Glomerular visceral epithelial cell (primary cell): Measurements from ENCODE around the gene CSTB.
"Not testable (repeated sequence)": the region's sequence is repeated elsewhere in the genome, so short reads cannot be mapped to it uniquely, and the experiment has no call there.

Experiments
- DNase-seq: peaks from one replicate; pipeline ENCODE4 v3.0.0-alpha.2; 2016; ENCODE audit errors: extremely low spot score

Gene CSTB

GRCh38 chr21:43775795-43776430, at the start of gene CSTB:
Gene CSTB, minus strand, starts transcription at chr21:43776308. Its CDS starts 39 bp downstream, at chr21:43776269.
- no peak for DNase-seq

GRCh38 chr21:43825242-43825935, 49.3 kb upstream of the CSTB start:
- DNase-seq, result no peak

- peak; percentile 20 for DNase-seq
Measured at GRCh38 chr21:43824333-43825241, 48.5 kb upstream of the CSTB start.

- not testable (repeated sequence) for DNase-seq
Measured at GRCh38 chr21:43822741-43823140, 46.6 kb upstream of the CSTB start.

GRCh38 chr21:43822166-43822565, 46.1 kb upstream of the CSTB start:
- not testable (repeated sequence) for DNase-seq

GRCh38 chr21:43820466-43820865, 44.4 kb upstream of the CSTB start:
- no peak for DNase-seq

GRCh38 chr21:43819511-43820405, 43.6 kb upstream of the CSTB start:
- no peak for DNase-seq

- DNase-seq, result no peak
Measured at GRCh38 chr21:43818685-43819084, 42.6 kb upstream of the CSTB start.

- DNase-seq, result no peak
Measured at GRCh38 chr21:43817157-43818086, 41.3 kb upstream of the CSTB start.

GRCh38 chr21:43816611-43817071, 40.5 kb upstream of the CSTB start:
- no peak for DNase-seq

GRCh38 chr21:43815991-43816390, 39.9 kb upstream of the CSTB start:
- DNase-seq, result no peak

GRCh38 chr21:43815107-43815613, 39.1 kb upstream of the CSTB start:
- DNase-seq, result no peak

- DNase-seq, result no peak
Measured at GRCh38 chr21:43814215-43815106, 38.4 kb upstream of the CSTB start.

GRCh38 chr21:43813656-43813980, 37.5 kb upstream of the CSTB start:
- no peak for DNase-seq

GRCh38 chr21:43812957-43813655, 37.0 kb upstream of the CSTB start:
- no peak for DNase-seq

- DNase-seq, result no peak
Measured at GRCh38 chr21:43812139-43812821, 36.2 kb upstream of the CSTB start.

- no peak for DNase-seq
Measured at GRCh38 chr21:43811262-43812105, 35.4 kb upstream of the CSTB start.
